ENCODE measurements around the gene TMEM45B.

DNA sequence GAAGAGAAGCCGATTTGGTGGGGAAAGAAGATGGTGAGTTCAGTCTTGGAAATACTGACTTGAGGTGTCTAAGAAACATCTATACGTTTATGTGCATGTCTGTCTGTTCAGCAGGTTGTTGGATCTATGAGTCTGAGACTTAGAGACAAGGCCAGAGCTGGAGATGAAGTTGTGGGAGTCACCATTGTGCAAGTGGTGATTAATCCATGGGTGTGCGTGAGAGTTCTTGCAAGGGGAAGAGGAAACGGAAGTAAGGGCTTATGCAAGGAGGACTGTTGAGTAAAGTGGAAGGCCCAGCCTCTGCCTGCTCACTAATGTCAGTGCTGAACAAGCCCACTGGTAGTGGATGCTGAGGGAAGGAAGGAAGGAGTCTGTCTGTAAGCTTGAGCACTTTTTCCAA lies 9.7 kb downstream of the TMEM45B start:
- TF ChIP-seq CTCF (IDR thresholded peaks at IDR 0.05) = no peak
- no peak for TF ChIP-seq POLR2A (IDR thresholded peaks at IDR 0.05)

Measured in esophagus squamous epithelium (tissue), 4 donors.